Effector memory CD8-positive, alpha-beta T cell (primary cell): ENCODE results near the gene LIMD2.
"Not testable (repeated sequence)": the region's sequence is repeated elsewhere in the genome, so short reads cannot be mapped to it uniquely, and the experiment has no call there.

Experiments
- ATAC-seq: fragments of 150-1000 bp; cut with Tn5 transposase; replicated peaks from 2 replicates; pipeline ENCODE4 v1.10.0; 2021; ENCODE audit warnings: mild to moderate bottlenecking, moderate library complexity
- DNase-seq, 3 experiments: peaks; one replicate each; pipeline ENCODE4 v3.0.0; 2021
- H3K27ac Mint-ChIP-seq, 2 donors: one replicate each; pipeline ENCODE4 v1.8.0; 2022; ENCODE audit warnings: mild to moderate bottlenecking in 2 of 2, mixed read lengths in 2 of 2, moderate library complexity in 2 of 2
- H3K27me3 Mint-ChIP-seq, 2 donors: one replicate each; pipeline ENCODE4 v1.8.0; 2022; ENCODE audit warnings: mixed read lengths in 2 of 2
- H3K36me3 Mint-ChIP-seq: one replicate; pipeline ENCODE4 v1.8.0; 2022; ENCODE audit warnings: mild to moderate bottlenecking, moderate library complexity, mixed read lengths; ENCODE audit not compliant: insufficient read depth
- H3K4me1 Mint-ChIP-seq, 2 donors: one replicate each; pipeline ENCODE4 v1.8.0; 2022; ENCODE audit warnings: low read depth in 2 of 2, mixed read lengths in 2 of 2
- H3K4me3 Mint-ChIP-seq, 2 donors: one replicate each; pipeline ENCODE4 v1.8.0; 2022; ENCODE audit warnings: mild to moderate bottlenecking in 2 of 2, mixed read lengths in 2 of 2, moderate library complexity in 2 of 2
- H3K9me3 Mint-ChIP-seq, 2 donors: one replicate each; pipeline ENCODE4 v1.8.0; 2022; ENCODE audit warnings: mixed read lengths in 2 of 2
- total RNA-seq, 9 experiments: gene quantifications; one replicate each; lab custom pipeline; 2026; lab: John Stamatoyannopoulos, UW

The LIMD2 gene
- total RNA-seq, result 66.2 to 420 (median 328) reads per million in 9 experiments

DNA sequence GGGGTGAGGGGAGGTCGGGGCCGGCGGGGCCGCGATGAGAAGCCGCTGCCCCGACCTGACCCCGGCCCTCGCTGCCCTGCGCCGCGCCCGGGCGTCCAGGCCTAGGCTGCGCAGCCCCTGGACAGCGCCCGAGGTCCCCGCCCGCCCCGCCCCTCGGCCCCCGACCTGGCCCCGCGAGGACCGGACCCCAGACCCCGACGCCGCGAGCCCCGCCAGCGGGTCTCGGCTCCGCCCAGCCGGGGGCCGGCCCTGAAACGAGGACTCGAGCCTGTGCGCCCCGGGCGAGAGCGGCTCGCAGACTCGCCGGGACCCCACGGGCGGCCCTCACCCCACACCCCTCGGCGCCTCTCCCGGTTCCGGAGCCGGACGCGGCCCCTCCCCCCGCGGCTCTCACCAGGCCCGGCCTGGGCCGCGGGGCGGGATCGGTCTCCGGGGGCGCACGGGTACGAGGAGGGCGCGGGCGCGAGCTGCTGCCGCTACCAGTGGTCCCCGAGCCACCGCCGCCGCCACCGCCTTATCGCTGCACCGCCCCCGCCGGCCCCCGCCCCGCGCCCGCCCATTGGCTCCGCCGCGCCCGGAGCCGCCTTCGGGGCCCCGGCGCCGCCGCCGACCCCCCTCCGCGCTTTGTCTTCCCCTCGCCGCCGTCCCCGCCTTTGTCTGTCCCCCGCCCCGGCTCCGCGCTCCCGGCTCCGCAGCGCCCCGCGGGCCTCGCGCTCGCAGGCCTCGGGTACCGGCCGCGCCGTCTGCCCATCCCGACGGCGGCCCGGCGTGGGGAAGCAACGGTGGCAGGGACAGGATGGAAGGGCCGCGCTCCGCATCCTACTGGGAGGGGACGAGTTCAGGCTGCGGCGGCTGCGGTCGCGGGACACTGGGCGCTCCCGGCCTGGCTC, at the start of gene LIMD2:
LIMD2 (minus strand) TSS at position 488 of the 890 bp plus-strand sequence. CDS start 827 bp downstream, outside the sequence.
- DNase-seq (peak; percentile 71 to 76 (median 76)), ATAC-seq (peak; percentile 29)
- Mint-ChIP-seq H3K27ac (peak within 1 kb of the TSS; percentile 98 to 99), H3K27me3 (no peaks in the 10 kb centered on the region), H3K9me3 (no peaks in the 10 kb centered on the region), H3K4me1 (peaks cover 63 to 66% of the 10 kb centered on the region in 2 donors), H3K4me3 (peak within 1 kb of the TSS; percentile 98), H3K36me3 (peaks cover 80% of the 10 kb centered on the region)

DNA sequence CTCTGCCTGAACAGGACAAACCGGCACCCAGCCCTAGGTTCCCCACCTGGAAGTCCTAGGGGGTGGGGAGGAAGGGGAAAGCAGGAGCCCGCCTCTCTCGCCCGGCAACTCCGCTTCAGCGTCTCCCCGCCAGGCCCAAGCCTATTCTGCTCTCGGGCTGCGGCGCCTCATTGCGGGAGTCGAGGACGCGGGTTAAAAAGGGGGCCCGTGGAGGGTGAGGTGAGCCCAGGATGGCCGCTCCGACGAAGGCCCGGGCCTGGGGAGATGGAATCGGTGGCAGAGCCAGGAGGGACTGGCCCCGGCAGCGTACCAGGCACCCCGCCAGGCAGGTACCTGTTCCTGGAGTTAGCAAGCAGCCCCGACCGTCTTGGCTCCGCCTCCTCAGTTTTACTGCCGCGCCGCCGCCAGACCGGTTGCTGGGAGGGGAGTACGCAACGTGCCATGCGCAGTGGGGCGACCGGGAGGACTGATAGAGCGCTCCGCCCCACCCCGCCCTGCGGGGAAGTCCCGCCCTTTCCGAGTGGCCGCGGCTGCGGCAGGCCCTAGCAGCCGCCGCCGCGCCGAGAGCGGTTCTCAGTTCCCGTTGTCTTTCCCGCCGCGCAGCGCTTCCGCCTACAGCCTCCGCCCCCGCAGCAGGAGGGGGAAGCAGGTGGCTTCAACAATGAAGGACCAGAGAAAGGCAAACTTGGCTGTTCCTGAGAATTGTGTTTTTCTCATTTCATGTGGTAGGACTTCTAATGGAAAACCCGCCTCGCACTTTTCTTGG, 41.7 kb upstream of the LIMD2 start, which contains the start of gene STRADA:
STRADA (minus strand) TSS at position 392 of the 766 bp plus-strand sequence. CDS start 13,430 bp downstream, outside the sequence.
- DNase-seq (peak; percentile 97 to 99 (median 98)), ATAC-seq (peak; percentile 91)
- peak within 1 kb of the TSS; percentile 89 to 95 for H3K4me3 Mint-ChIP-seq
- H3K36me3 Mint-ChIP-seq, result peaks cover 40% of the 10 kb centered on the region
- peaks cover 9 to 26% of the 10 kb centered on the region in 2 donors for H3K4me1 Mint-ChIP-seq
- H3K9me3 Mint-ChIP-seq, result no peaks in the 10 kb centered on the region
- no peaks in the 10 kb centered on the region for H3K27me3 Mint-ChIP-seq
- H3K27ac Mint-ChIP-seq, result peak within 1 kb of the TSS; percentile 94 to 97

- peaks cover 9 to 26% of the 10 kb centered on the region in 2 donors for H3K4me1 Mint-ChIP-seq
Observed at GRCh38 chr17:63741143-63741407, 41.1 kb upstream of the LIMD2 start.

GRCh38 chr17:63740464-63741142, 40.7 kb upstream of the LIMD2 start:
- H3K4me3 Mint-ChIP-seq, result peak overlapping the region; percentile 89 to 95
- peaks cover 9 to 26% of the 10 kb centered on the region in 2 donors for H3K4me1 Mint-ChIP-seq
- H3K27ac Mint-ChIP-seq, result peak overlapping the region; percentile 94 to 97
- peaks cover 35% of the 10 kb centered on the region for H3K36me3 Mint-ChIP-seq
- ATAC-seq, result no peak
- H3K9me3 Mint-ChIP-seq, result no peaks in the 10 kb centered on the region
- no peaks in the 10 kb centered on the region for H3K27me3 Mint-ChIP-seq
- DNase-seq, result no peak

More at GRCh38 chr17:63741143-63741407, 41.1 kb upstream of the LIMD2 start:
- Mint-ChIP-seq H3K27me3 (no peaks in the 10 kb centered on the region), H3K4me3 (peak overlapping the region; percentile 89 to 95), H3K9me3 (no peaks in the 10 kb centered on the region), H3K36me3 (peaks cover 38% of the 10 kb centered on the region), H3K27ac (peak overlapping the region; percentile 94 to 97)
- DNase-seq (no peak), ATAC-seq (no peak)

DNA sequence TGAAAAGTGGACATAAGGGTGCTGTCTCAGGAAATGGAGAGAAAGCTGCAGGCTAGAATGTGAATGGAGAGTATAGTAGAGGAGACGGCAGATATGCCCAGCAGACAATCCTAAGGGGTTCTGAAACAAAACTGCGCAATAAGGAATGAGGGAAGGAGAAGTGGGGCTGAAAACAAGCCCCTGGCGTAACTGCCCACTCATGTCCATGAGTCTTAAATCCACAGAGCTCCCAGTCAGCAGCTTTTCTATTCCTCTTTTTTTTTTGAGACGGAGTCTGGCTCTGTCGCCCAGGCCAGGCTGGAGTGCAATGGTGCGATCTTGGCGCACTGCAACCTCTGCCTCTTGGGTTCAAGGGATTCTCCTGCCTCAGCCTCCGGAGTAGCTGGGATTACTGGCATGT, 35.8 kb upstream of the LIMD2 start:
- no peak for DNase-seq
- no peak overlapping the region for H3K4me3 Mint-ChIP-seq
- peaks cover 5 to 11% of the 10 kb centered on the region in 2 donors for H3K4me1 Mint-ChIP-seq
- no peaks in the 10 kb centered on the region for H3K27me3 Mint-ChIP-seq
- peak overlapping the region; percentile 62 to 75 for H3K27ac Mint-ChIP-seq
- peaks cover 4% of the 10 kb centered on the region for H3K36me3 Mint-ChIP-seq
- ATAC-seq, result no peak
- no peaks in the 10 kb centered on the region for H3K9me3 Mint-ChIP-seq

GRCh38 chr17:63722403-63722802, 22.5 kb upstream of the LIMD2 start:
- H3K36me3 Mint-ChIP-seq, result peaks cover 14% of the 10 kb centered on the region
- no peaks in the 10 kb centered on the region for H3K27me3 Mint-ChIP-seq
- H3K4me3 Mint-ChIP-seq, result no peak overlapping the region
- no peaks in the 10 kb centered on the region for H3K9me3 Mint-ChIP-seq
- DNase-seq (no peak), ATAC-seq (no peak)
- no peaks in the 10 kb centered on the region for H3K4me1 Mint-ChIP-seq
- no peak overlapping the region for H3K27ac Mint-ChIP-seq

DNA sequence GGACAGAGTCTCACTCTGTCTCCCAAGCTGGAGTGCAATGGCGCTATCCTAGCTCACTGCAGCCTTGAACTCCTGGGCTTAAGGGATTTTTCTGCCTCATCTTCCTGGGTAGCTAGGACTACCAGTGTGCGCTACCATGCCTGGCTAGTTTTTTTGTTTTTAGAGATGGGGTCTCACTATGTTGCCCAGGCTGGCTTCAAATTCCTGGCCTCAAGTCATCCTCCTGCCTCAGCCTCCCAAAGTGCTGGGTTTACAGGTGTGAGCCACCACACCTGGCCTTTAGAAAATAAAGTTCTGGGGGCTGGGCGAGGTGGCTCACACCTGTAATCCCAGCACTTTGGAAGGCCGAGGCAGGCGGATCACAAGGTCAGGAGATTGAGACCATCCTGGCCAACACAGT, 20.3 kb upstream of the LIMD2 start:
- ATAC-seq, H3K9me3 Mint-ChIP-seq, H3K27ac Mint-ChIP-seq, H3K4me1 Mint-ChIP-seq, H3K27me3 Mint-ChIP-seq, H3K36me3 Mint-ChIP-seq, DNase-seq, H3K4me3 Mint-ChIP-seq: not testable (repeated sequence)

DNA sequence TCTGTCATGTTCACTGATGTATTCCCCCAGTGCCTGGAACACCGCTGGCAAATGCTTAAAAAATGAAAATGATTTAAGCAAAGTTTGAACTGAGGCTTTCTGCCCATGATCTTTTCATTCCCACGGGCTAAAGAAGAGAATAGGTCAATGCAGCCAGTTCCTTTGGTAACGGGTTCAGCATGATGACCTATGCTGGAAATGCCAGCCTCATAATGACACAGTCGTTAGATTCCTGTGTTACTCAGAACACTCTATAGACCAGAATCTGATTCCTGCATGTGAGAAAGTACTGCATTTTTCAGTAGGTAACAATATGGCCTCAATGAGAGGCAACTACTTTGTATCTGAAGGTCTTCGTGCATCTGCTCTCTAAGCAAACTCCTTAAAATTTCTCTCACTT, 19.1 kb upstream of the LIMD2 start:
- Mint-ChIP-seq H3K27ac (peak overlapping the region in 1 of 2 donors; percentile 4), H3K36me3 (peaks cover 7% of the 10 kb centered on the region), H3K9me3 (no peaks in the 10 kb centered on the region), H3K4me1 (peaks cover 0 to 4% of the 10 kb centered on the region in 2 donors), H3K27me3 (no peaks in the 10 kb centered on the region), H3K4me3 (no peak overlapping the region)
- DNase-seq, result no peak
- ATAC-seq, result no peak

DNA sequence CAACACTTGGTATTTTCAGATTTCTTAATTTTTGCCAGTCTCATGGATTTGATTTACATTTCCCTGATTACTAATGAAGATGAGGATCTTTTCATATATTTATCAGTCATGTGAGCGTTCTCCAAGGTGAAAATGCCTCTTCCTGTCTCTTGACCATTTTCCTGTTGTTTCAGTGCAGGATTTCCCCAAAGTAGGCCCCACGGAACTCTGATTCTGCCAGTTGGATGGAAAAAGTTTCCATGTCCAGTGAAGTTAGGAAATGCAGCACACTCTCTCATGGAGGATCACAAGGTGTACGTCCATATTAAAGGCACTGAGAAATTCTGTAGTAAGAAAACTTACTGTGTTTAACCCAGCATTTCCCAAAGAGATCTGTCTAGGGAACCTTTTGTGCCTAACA, 16.5 kb upstream of the LIMD2 start:
- peak overlapping the region in 1 of 2 donors; percentile 59 for H3K27ac Mint-ChIP-seq
- no peak overlapping the region for H3K4me3 Mint-ChIP-seq
- DNase-seq (no peak), ATAC-seq (no peak)
- peaks cover 0 to 4% of the 10 kb centered on the region in 2 donors for H3K4me1 Mint-ChIP-seq
- H3K27me3 Mint-ChIP-seq, result no peaks in the 10 kb centered on the region
- H3K9me3 Mint-ChIP-seq, result no peaks in the 10 kb centered on the region
- H3K36me3 Mint-ChIP-seq, result peaks cover 10% of the 10 kb centered on the region

DNA sequence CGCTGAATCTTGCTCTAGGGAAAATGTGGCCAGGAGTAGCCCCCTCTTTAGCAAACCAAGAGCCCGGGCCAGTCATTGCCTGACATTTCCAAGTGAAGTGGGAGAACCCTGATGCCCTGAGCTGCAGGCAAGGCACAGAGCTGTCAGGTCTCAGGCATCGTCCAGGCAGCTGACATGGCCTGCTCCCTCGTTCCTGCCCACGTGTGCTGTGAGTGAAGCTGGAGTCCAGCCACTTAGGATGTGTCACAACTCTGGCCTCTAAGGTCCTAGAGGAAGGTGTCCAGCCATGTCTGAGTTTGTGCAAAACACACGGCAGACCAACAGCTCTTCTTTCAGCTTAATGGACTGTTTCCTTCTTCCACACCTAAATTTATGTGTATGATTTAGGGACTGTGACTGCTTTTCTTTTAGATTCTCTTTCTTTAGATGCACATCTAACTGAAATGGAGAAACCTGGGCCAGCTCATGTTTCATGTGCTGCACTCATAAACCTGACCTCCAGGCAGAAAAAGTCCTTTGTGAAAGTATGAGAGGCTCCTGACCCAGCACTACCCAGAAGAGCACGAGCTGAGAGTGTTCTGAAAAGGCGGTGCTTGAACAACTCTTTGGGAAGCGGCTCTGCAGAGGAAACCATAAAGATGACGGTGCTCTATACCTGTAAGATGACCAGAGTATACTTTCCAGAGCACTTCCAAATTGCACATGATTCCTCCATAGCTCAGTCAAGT, 14.8 kb upstream of the LIMD2 start:
- Mint-ChIP-seq H3K27me3 (no peaks in the 10 kb centered on the region), H3K4me3 (no peak overlapping the region), H3K9me3 (no peaks in the 10 kb centered on the region), H3K27ac (no peak overlapping the region), H3K4me1 (peaks cover 7 to 13% of the 10 kb centered on the region in 2 donors), H3K36me3 (peaks cover 7% of the 10 kb centered on the region)
- no peak for ATAC-seq
- DNase-seq, result no peak

GRCh38 chr17:63709110-63709509, 9.2 kb upstream of the LIMD2 start:
- peaks cover 44 to 45% of the 10 kb centered on the region in 2 donors for H3K4me1 Mint-ChIP-seq
- H3K27me3 Mint-ChIP-seq, result no peaks in the 10 kb centered on the region
- H3K4me3 Mint-ChIP-seq, result peak overlapping the region; percentile 64 to 76

DNA sequence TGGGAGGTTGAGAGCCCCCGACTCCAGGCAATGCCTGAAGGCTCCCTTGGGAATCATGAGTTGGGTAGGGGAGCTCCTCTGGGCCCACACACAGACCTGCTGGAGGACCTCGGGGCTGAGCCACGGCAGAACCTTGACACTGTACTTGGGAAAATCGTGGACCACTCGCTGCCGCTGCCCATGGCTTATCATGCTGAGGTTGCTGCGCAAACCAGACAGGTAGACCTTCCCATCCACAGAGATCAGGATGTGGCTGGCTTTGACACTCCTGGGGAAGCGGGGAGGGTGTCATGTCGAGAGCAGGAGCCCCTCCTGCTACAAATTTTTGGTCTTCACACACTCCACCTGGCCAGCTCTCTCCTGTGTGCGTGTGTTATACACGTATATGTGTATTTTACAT, 7.2 kb upstream of the LIMD2 start:
- DNase-seq, result peak in 2 of 3 experiments; percentile 30 to 45
- Mint-ChIP-seq H3K27me3 (no peaks in the 10 kb centered on the region), H3K4me1 (peaks cover 64% of the 10 kb centered on the region in 2 donors), H3K9me3 (no peaks in the 10 kb centered on the region), H3K36me3 (peaks cover 35% of the 10 kb centered on the region), H3K27ac (peak overlapping the region; percentile 87 to 90), H3K4me3 (peak overlapping the region; percentile 70 to 76)
- ATAC-seq, result peak; percentile 71

More at GRCh38 chr17:63709110-63709509, 9.2 kb upstream of the LIMD2 start:
- H3K36me3 Mint-ChIP-seq, result peaks cover 28% of the 10 kb centered on the region
- no peaks in the 10 kb centered on the region for H3K9me3 Mint-ChIP-seq
- no peak for DNase-seq
- no peak for ATAC-seq
- peak overlapping the region; percentile 87 to 90 for H3K27ac Mint-ChIP-seq
